ENCODE data around the gene CCNYL1. TPM values are rescaled to one million over a fixed set of nuclear protein-coding genes. Genes with fewer than 3 reads are reported as not detected.
"Not testable (repeated sequence)": the region's sequence is repeated elsewhere in the genome, so short reads cannot be mapped to it uniquely, and the experiment has no call there.

CCNYL1 gene
- total RNA-seq, 2 experiments from 2014 or later = 4.2 to 24.2 TPM

GRCh38 chr2:207683879-207684627 lies 27.4 kb upstream of the CCNYL1 start:
- ChIA-PET POLR2A (interaction anchor here (0.6 to 1.0 kb wide), 2 partner anchors 21 to 45 kb away, joined by 4 read pairs; no protein-coding TSS in a partner anchor), CTCF (ENCODE audit: unreplicated experiment) (interaction anchor here (0.6 kb wide), 1 partner anchor 120 kb away, joined by 3 read pairs; no protein-coding TSS in a partner anchor)
- no peaks in the 10 kb centered on the region for H3K9me3 ChIP-seq (ENCODE audit: low read length)
- H3K9me2 ChIP-seq (ENCODE audit: insufficient read depth, low read length) = no peaks in the 10 kb centered on the region
- intact Hi-C loops (cut with micrococcal nuclease; ENCODE audit: unreplicated experiment) = no loop called here
- no peaks in the 10 kb centered on the region for H4K20me1 ChIP-seq (ENCODE audit: insufficient read depth, low read length)
- no peak for TF ChIP-seq EZH2phosphoT487 (IDR thresholded peaks at IDR 0.05; ENCODE audit: borderline replicate concordance, low read depth, low read length)
- TF ChIP-seq, protein P1, sequence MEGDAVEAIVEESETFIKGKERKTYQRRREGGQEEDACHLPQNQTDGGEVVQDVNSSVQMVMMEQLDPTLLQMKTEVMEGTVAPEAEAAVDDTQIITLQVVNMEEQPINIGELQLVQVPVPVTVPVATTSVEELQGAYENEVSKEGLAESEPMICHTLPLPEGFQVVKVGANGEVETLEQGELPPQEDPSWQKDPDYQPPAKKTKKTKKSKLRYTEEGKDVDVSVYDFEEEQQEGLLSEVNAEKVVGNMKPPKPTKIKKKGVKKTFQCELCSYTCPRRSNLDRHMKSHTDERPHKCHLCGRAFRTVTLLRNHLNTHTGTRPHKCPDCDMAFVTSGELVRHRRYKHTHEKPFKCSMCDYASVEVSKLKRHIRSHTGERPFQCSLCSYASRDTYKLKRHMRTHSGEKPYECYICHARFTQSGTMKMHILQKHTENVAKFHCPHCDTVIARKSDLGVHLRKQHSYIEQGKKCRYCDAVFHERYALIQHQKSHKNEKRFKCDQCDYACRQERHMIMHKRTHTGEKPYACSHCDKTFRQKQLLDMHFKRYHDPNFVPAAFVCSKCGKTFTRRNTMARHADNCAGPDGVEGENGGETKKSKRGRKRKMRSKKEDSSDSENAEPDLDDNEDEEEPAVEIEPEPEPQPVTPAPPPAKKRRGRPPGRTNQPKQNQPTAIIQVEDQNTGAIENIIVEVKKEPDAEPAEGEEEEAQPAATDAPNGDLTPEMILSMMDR (conservative IDR thresholded peaks at IDR 0.05; ENCODE audit: low read length) = no peak
- BruUV-seq (replicated peaks) = no TSS peak
- no peaks in the 10 kb centered on the region for H3K4me1 ChIP-seq (ENCODE audit: insufficient read depth, low read length, poor library complexity, severe bottlenecking)
- H3K4me3 ChIP-seq (ENCODE audit: low read depth, low read length, poor library complexity, severe bottlenecking) = no peak overlapping the region
- no peak overlapping the region for H3K4me2 ChIP-seq (ENCODE audit: low read length)
- no peak overlapping the region for H3K27ac ChIP-seq (ENCODE audit: low read depth, low read length, poor library complexity, severe bottlenecking)
- DNase-seq (ENCODE audit: low spot score) = no peak
- no peak overlapping the region for H2AFZ ChIP-seq (ENCODE audit: low read length)
- H3K79me2 ChIP-seq (ENCODE audit: insufficient read depth, low read depth, low read length) = no peaks in the 10 kb centered on the region
- H3K36me3 ChIP-seq (ENCODE audit: insufficient read depth, low read length) = no peaks in the 10 kb centered on the region

- no TSS peak for BruUV-seq (replicated peaks)
- POLR2A ChIA-PET = no interaction called here
- TF ChIP-seq, protein P1 (conservative IDR thresholded peaks at IDR 0.05; ENCODE audit: low read length) = no peak
- no peak for TF ChIP-seq EZH2phosphoT487 (IDR thresholded peaks at IDR 0.05; ENCODE audit: borderline replicate concordance, low read depth, low read length)
These were observed 24.6 kb upstream of the CCNYL1 start for GRCh38 chr2:207686812-207687211.

DNA sequence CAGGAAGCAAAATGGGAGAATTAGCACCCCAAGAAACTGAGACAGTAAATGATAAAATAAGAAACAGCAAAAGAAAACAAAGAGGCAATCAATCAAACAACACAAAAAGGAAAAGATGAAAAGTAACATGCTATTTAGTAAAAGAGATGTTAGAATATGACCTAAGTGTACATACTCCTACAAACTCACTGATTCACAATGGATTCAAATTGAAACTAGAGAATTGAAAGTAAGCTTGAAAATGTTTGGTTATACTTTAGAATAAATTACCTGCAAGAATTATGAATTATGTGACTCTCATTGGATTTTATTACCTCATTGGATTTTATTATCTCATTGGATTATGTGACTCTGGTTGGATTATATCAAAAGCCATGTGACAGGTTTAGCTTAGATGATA lies 22.8 kb upstream of the CCNYL1 start:
- DNase-seq (ENCODE audit: low spot score) = no peak
- CTCF ChIA-PET (ENCODE audit: unreplicated experiment) = no interaction called here
- POLR2A ChIA-PET = interaction anchor here (1.0 kb wide), 1 partner anchor 23 kb away, joined by 4 read pairs; the partner anchor contains the start of gene CCNYL1
- Histone ChIP-seq H4K20me1 (ENCODE audit: insufficient read depth, low read length) (no peaks in the 10 kb centered on the region), H3K9me3 (ENCODE audit: low read length) (no peaks in the 10 kb centered on the region), H2AFZ (ENCODE audit: low read length) (no peak overlapping the region), H3K4me3 (ENCODE audit: low read depth, low read length, poor library complexity, severe bottlenecking) (no peak overlapping the region), H3K9me2 (ENCODE audit: insufficient read depth, low read length) (no peaks in the 10 kb centered on the region), H3K4me2 (ENCODE audit: low read length) (no peak overlapping the region), H3K36me3 (ENCODE audit: insufficient read depth, low read length) (no peaks in the 10 kb centered on the region), H3K79me2 (ENCODE audit: insufficient read depth, low read depth, low read length) (no peaks in the 10 kb centered on the region), H3K27ac (ENCODE audit: low read depth, low read length, poor library complexity, severe bottlenecking) (no peak overlapping the region), H3K4me1 (ENCODE audit: insufficient read depth, low read length, poor library complexity, severe bottlenecking) (no peaks in the 10 kb centered on the region)
- TF ChIP-seq, protein P1 (conservative IDR thresholded peaks at IDR 0.05; ENCODE audit: low read length) = no peak
- no peak for TF ChIP-seq EZH2phosphoT487 (IDR thresholded peaks at IDR 0.05; ENCODE audit: borderline replicate concordance, low read depth, low read length)
- intact Hi-C loops (cut with micrococcal nuclease; ENCODE audit: unreplicated experiment) = no loop called here
- BruUV-seq (replicated peaks) = no TSS peak

More at GRCh38 chr2:207686812-207687211, 24.6 kb upstream of the CCNYL1 start:
- H3K4me1 ChIP-seq (ENCODE audit: insufficient read depth, low read length, poor library complexity, severe bottlenecking) = no peaks in the 10 kb centered on the region
- CTCF ChIA-PET (ENCODE audit: unreplicated experiment) = no interaction called here
- H3K79me2 ChIP-seq (ENCODE audit: insufficient read depth, low read depth, low read length) = no peaks in the 10 kb centered on the region
- no peak overlapping the region for H3K4me3 ChIP-seq (ENCODE audit: low read depth, low read length, poor library complexity, severe bottlenecking)
- H3K4me2 ChIP-seq (ENCODE audit: low read length) = no peak overlapping the region
- H4K20me1 ChIP-seq (ENCODE audit: insufficient read depth, low read length) = no peaks in the 10 kb centered on the region
- no peak overlapping the region for H3K27ac ChIP-seq (ENCODE audit: low read depth, low read length, poor library complexity, severe bottlenecking)
- H2AFZ ChIP-seq (ENCODE audit: low read length) = no peak overlapping the region
- intact Hi-C loops (cut with micrococcal nuclease; ENCODE audit: unreplicated experiment) = no loop called here
- no peaks in the 10 kb centered on the region for H3K36me3 ChIP-seq (ENCODE audit: insufficient read depth, low read length)
- no peaks in the 10 kb centered on the region for H3K9me2 ChIP-seq (ENCODE audit: insufficient read depth, low read length)
- no peaks in the 10 kb centered on the region for H3K9me3 ChIP-seq (ENCODE audit: low read length)
- DNase-seq (ENCODE audit: low spot score) = no peak

DNA sequence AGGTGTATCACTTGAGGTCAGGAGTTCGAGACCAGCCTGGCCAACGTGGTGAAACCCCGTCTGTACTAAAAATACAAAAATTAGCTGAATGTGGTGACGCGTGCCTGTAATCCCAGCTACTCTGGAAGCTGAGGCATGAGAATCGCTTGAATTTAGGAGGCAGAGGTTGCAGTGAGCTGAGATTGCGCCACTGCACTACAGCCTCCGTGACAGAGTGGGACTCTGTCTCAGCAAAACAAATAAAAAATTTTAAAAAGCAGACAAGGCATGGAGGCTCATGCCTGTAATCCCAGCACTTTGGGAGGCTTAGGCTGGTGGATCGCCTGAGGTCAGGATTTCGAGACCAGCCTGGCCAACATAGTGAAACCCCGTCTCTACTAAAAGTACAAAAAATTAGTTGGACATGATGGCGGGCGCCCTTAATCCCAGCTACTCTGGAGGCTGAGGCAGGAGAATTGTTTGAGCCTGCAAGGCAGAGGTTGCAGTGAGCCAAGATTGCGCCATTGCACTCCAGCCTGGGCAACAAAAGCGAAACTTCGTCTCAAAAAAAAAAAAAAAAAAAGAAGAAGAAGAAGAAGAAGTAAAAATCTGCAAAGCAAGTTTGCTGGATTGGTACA lies 20.5 kb upstream of the CCNYL1 start:
- POLR2A ChIA-PET = interaction anchor here (0.7 to 1.9 kb wide), 4 partner anchors 20 to 157 kb away, joined by 3 to 10 read pairs (median 6); partner anchors contain the start of gene CCNYL1
- DNase-seq (ENCODE audit: low spot score); H2AFZ ChIP-seq (ENCODE audit: low read length); intact Hi-C loops (cut with micrococcal nuclease; ENCODE audit: unreplicated experiment); H3K9me2 ChIP-seq (ENCODE audit: insufficient read depth, low read length); BruUV-seq (replicated peaks); H3K4me1 ChIP-seq (ENCODE audit: insufficient read depth, low read length, poor library complexity, severe bottlenecking); H3K36me3 ChIP-seq (ENCODE audit: insufficient read depth, low read length); H3K79me2 ChIP-seq (ENCODE audit: insufficient read depth, low read depth, low read length); H3K4me2 ChIP-seq (ENCODE audit: low read length); H3K4me3 ChIP-seq (ENCODE audit: low read depth, low read length, poor library complexity, severe bottlenecking); H3K9me3 ChIP-seq (ENCODE audit: low read length); CTCF ChIA-PET (ENCODE audit: unreplicated experiment); H4K20me1 ChIP-seq (ENCODE audit: insufficient read depth, low read length); H3K27ac ChIP-seq (ENCODE audit: low read depth, low read length, poor library complexity, severe bottlenecking): not testable (repeated sequence)
